GM12865 (cell line): Measurements from ENCODE around the gene ZNF474.
A peak's percentile ranks its signal among the peaks of the same experiment; 100 is the strongest.

Experiments used
- DNase-seq: peaks from one replicate; pipeline ENCODE4 v3.0.0; 2010; ENCODE audit warnings: low read depth
- H3K4me3 ChIP-seq: 2 replicates; pipeline ENCODE4 v1.5.1; 2011; ENCODE audit warnings: mild to moderate bottlenecking, low read depth, low read length, control low read depth
- CTCF ChIP-seq: IDR thresholded peaks from 2 replicates; pipeline ENCODE4 v1.5.1; 2011; ENCODE audit warnings: low read length, control low read depth, low read depth, inconsistent platforms; ENCODE audit not compliant: insufficient read depth; ENCODE audit errors: missing control alignments

The ZNF474 gene

GRCh38 chr5:122195802-122196394 lies 66.6 kb downstream of the ZNF474 start:
- peak; percentile 31 for TF ChIP-seq CTCF
- H3K4me3 ChIP-seq, result no peak overlapping the region
- peak; percentile 39 for DNase-seq

- DNase-seq, result no peak
- TF ChIP-seq CTCF, result no peak
- H3K4me3 ChIP-seq, result no peak overlapping the region
These were observed 69.8 kb downstream of the ZNF474 start for GRCh38 chr5:122199146-122199545.

- no peak for DNase-seq
- no peak overlapping the region for H3K4me3 ChIP-seq
- no peak for TF ChIP-seq CTCF
These were observed 71.1 kb downstream of the ZNF474 start for GRCh38 chr5:122200450-122200849.

- H3K4me3 ChIP-seq, result no peak overlapping the region
- no peak for DNase-seq
- no peak for TF ChIP-seq CTCF
These were observed 71.5 kb downstream of the ZNF474 start for GRCh38 chr5:122200865-122201264.

GRCh38 chr5:122201365-122201764 lies 72.0 kb downstream of the ZNF474 start:
- H3K4me3 ChIP-seq, result no peak overlapping the region
- TF ChIP-seq CTCF, result no peak

GRCh38 chr5:122202952-122203351 lies 73.6 kb downstream of the ZNF474 start:
- H3K4me3 ChIP-seq, result no peak overlapping the region
- TF ChIP-seq CTCF, result no peak
- DNase-seq, result no peak

More at GRCh38 chr5:122201365-122201764, 72.0 kb downstream of the ZNF474 start:
- DNase-seq, result no peak
